Activated CD4-positive, alpha-beta T cell treated with anti-CD3 and anti-CD28 coated beads, Interleukin-2, amount 50 U/mL, for 4 hours (primary cell): ENCODE measurements around the gene TMEM101.
"Not testable (repeated sequence)": the region's sequence is repeated elsewhere in the genome, so short reads cannot be mapped to it uniquely, and the experiment has no call there.

Experiments used
- DNase-seq, 2 experiments: peaks; one replicate each; pipeline ENCODE4 v3.0.0-alpha.2; 2020

The TMEM101 gene

GRCh38 chr17:44014437-44015172 lies at the start of gene TMEM101:
Gene TMEM101 (minus strand): TSS chr17:44014963. CDS start chr17:44014952, 11 bp downstream.
- peak; percentile 85 to 87 for DNase-seq

GRCh38 chr17:44063704-44064639 lies 49.2 kb upstream of the TMEM101 start:
- DNase-seq, result no peak

DNA sequence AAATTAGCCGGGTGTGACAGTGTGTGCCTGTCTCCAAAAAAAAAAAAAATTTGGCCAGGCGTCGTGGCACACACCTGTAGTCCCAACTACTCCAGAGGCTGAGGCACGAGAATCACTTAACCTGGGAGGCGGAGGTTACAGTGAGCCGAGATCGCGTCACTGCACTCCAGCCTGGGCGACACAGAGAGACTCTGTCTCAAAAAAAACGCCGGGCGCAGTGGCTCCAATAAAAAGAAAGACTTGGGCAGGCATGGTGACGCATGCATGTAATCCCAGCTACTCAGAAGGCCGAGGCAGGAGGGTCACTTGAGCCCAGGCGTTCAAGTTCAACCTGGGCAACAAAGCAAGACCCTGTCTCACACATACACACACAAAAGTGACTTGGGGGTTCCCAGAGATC lies 48.1 kb upstream of the TMEM101 start:
- DNase-seq, result no peak

DNA sequence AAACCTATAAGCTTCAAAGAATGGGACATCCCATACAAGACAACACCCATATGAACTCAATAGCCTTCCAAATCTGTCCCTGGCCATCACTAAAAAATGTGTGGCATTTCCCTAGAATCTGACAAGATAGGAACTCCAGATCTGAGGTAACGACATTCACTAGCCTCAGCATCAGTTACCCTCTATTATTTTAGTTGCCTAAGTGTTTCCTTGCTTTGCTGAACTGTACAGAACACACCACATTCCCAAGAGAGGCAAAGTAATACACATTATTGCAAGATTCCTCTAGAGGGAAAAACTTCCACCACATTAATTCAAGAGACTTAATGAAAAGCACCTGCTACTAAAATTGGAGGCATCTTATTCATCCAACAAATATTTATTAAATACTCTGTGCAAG lies 46.7 kb upstream of the TMEM101 start:
- no peak for DNase-seq

DNA sequence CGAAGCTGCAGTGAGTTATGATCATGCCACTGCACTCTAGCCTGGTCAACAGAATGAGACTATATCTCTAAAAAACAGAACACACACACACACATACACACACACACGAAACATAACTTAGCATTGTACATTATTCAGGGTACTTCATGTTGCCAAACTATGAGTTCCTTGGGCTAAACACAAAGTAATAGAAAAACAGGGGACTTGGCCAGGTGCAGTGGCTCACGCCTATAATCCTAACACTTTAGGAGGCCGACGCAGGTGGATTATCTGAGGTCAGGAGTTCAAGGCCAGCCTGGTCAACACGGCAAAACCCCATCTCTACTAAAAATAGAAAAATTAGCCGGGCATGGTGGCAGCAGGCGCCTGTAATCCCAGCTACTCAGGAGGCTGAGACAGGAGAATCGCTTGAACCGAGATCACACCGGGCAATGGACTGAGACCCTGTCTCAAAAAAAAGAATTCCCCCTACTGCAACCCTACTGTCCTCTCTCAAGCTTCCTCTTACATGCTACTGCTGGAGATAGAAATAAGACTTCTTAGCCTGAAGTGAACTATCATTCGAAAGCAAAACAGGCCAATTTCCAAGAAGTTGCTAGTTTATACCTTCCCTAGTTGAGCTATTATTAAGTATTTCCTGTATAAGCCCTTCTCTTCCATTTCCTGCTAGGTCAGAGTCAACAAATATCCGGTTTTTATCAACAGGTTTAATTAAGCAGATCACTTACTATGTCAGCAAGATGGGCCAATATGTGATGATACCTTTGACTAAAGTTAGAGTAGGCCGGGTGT lies 44.5 kb upstream of the TMEM101 start:
- no peak for DNase-seq

DNA sequence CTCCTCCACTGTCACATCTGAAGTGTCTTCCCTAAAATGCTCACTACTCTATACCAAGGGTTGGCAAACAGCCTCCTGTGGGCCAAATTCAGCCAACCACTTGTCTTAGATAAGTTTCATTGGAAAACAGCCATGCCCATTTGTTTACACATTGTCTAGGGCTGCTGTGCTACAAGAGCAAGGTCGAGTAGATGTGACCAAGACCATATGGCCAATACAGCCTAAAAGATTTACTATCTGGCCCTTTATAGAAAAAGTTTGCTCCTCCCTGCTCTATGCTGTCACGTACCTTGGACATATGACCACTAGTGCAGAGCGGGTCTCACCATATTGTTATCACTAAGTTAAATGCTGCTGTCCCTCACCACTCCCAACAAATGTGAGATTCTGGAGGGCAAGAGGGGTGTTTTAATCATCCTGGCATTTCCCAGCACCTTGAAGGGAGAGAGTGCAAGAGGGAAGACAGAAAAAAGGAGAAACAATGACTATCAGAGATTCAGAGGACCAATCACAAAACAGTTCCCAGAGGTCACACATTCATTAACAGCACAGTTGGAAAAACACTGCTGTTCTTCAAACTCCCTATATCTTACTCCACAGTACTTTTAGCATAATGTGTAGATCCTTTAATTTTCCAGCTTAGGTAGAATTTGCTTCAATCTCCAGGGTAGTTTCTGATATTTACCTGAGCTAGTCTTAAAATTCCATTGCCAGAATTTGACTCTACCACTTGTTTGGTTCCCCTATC lies 38.5 kb upstream of the TMEM101 start:
- DNase-seq, result no peak

DNA sequence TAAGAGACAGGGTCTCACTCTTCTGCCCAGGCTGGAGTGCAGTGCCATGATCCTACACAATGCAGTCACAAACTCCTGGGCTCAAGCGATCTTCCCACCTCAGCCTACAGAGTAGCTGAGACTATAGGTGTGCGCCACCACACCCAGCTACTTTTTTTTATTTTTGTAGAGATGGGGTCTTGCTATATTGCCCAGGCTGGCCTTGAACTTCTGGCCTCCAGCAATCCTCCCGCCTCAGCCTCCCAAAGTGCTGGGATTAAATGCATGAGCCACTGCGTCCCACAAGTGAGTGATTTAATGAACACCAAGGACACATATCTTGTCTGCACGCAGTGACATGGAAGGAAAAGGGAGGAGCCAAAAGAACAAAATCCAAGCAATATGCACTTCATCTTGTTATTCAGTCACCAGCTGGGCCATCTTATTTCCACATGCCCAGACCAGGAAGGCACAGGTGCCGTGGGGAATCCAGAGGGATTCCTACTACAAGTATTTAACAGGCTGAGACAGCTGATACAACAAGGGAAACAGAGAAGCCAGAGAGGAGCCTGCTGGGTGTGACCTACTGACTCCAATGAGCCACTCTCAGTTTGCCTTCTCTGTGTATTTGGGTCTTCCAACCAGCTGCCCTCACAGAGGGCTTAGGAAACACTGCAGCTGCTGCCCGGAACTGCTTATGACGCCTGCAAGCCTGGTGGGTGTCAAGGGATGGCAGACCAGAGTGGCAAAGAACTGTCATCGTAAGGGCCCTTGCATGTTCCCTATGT lies 34.7 kb upstream of the TMEM101 start:
- DNase-seq, result no peak

- not testable (repeated sequence) for DNase-seq
Measured at GRCh38 chr17:44046893-44047292, 32.1 kb upstream of the TMEM101 start.

GRCh38 chr17:44045486-44045885 lies 30.7 kb upstream of the TMEM101 start:
- DNase-seq, result no peak

GRCh38 chr17:44044071-44044470 lies 29.3 kb upstream of the TMEM101 start:
- no peak for DNase-seq

- DNase-seq, result no peak
Measured at GRCh38 chr17:44043272-44043696, 28.5 kb upstream of the TMEM101 start.

DNA sequence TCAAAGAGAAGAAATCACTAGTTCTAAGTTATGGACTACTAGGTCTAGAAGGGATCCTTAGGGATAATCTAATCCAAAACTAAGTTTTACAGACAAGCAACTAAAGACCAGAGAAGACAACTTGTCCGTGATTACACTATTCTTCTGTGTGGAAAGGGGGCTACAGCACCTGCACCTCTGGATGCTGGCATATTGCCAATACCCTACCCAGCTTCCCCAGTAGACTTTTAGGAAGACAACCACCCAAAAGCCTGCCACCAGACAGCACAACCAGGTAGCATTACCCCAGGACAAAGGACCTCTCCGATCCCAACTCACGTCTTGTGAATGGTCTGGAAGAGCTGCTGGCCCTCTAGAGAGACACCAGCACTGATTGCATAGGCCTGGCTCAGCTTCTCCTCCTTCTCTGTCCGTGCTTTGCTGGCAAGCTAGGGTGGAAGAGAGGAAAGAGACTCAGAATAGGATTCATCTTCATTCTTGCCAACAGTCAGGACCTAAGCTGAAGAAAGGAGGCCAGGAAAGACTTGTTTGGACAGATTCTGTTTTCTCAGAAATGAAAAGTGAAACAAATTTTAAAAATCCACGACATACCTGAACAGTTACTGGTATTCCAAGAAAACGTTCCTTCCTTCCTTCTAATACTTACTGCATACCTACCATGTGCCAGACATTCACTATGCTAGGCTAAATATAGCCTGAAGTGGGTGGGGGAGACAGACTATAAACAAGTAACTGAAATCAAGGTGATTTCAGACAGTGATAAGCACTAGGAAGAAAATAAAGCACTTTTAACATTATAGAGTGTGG lies 25.3 kb upstream of the TMEM101 start:
- no peak for DNase-seq

DNA sequence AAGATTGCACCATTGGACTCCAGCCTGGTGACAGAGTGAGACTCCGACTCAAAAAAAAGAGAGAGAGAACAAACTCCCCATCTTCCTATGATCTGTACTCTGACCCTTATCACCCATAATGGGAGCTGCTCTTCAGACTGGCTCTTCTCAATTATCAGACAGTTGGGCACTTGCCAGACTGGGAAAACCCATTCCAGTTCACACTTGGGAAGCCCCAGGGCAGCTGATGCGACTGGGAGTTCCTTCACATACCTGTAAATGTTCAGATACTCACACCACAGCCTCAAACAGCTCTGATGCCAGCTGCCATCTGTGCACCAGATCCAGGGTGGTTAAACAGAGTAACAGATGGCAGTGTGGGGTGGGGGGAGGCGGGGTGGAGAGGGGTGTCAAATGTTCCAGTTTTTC lies 23.8 kb upstream of the TMEM101 start:
- no peak for DNase-seq

DNA sequence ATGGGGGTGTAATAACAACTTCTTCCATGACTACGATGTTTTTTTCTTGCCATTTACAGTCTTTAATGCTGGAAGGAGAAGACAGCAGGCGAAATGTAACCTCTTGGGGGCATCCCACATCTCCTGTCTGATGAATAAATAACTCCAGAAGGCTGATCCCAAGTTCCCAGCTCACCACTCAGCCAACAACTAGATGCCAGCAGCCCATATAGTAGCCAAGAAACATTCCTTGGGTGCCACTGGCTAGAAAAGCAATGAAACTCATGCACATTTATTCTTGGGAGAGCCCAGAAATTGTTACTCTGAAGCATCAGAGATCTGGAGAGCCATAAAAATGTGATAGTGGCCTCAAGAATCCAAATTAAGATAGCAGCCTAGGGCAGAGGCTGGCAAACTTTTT lies 22.7 kb upstream of the TMEM101 start:
- DNase-seq, result no peak

- DNase-seq, result not testable (repeated sequence)
Measured at GRCh38 chr17:44034688-44035087, 19.9 kb upstream of the TMEM101 start.

DNA sequence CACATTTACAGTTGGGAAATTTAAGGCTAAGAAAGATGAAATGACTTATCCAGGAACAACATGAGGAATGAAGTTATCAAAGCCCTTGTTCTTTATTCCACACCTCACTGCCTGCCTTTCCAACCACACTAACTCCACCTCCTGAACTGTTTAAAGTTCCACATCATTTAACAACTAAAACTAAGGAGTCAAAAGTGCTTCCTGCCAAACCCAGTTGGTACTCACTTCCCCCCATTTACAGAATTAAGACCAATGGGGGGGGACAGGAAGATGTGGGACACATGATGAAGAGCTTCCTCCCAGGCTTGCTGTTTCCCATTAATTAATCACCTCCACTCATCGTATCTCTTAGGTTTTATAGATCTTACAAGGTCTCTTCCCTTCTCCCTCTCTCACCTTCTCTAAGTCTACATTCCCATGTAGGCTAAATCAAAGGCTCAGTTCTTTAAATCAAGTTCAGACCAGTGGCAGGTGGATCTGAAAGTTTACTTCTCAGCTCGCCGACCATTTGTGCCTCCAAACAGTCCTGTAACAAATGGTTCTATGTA lies 19.2 kb upstream of the TMEM101 start:
- DNase-seq, result no peak

DNA sequence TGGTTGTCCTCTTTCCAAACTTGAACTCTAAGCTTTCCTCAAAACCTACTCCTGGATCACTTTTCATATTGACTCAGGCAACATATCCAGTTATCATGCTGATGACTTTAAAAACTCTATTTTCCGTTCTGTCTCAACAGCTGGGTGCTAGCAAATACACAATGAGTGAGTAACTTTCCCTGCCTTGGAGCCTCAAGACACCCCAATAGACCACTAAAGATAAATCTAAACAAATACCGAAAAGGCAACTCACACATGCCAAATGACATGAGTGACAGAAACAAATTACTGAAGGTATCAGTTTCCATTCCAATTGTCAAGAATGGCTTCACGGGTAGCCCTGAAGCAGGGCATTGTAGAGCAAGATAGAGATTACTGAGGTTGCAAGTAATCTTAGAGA lies 15.7 kb upstream of the TMEM101 start:
- DNase-seq, result no peak

DNA sequence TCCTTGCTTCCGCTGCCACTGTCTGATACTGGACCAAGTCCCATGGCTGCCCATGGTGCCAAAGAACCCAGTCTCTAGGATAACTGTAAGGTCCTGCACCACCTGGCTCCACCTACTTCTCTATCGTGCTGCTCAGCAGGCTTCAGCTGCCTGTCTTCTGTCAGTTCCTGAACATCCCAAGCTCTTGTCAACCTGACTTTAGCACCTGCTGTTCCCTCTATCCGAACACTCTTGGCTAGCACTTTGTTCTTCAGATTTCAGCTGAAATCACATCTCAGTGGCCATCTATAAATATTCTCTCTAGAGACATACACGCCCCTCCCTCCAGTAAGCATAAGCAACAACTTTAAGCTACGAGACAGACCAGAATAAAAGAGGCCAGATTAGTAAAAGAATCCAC lies 15.0 kb upstream of the TMEM101 start:
- no peak for DNase-seq

DNA sequence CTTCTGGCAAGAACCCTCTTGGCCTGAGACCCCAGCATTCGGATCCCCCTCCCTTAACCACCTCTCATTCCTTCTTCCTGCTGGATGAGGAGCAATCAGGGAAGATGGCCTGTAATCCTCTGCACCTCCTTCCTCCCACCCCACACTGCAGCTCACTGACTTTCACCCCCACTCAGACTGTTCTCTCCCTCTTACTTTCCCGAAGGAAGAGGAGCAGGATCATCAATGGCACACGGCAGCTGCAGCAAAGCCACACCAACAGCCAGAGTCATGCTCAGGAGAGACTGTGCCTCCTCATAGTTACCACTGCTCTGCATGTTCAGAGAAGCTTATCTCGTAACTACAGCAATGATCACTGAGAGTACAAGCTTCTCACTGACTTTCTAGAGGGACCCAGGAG lies 10.1 kb upstream of the TMEM101 start:
- no peak for DNase-seq

- DNase-seq, result no peak
Measured at GRCh38 chr17:44024271-44024663, 9.5 kb upstream of the TMEM101 start.
